Colonic mucosa (tissue), 4 donors: ENCODE measurements around the gene EEF2. TPM values are rescaled to one million over a fixed set of nuclear protein-coding genes. Genes with fewer than 3 reads are reported as not detected.
A peak's percentile ranks its signal among the peaks of the same experiment; 100 is the strongest.

Source experiments
- DNase-seq: peaks from one replicate; pipeline ENCODE4 v3.0.0-alpha.2; 2020
- H3K27ac ChIP-seq: fragments of 200-600 bp; one replicate; pipeline ENCODE4 v1.8.0; 2021
- H3K27me3 ChIP-seq: fragments of 200-600 bp; one replicate; pipeline ENCODE4 v1.8.0; 2021
- H3K36me3 ChIP-seq: fragments of 200-600 bp; one replicate; pipeline ENCODE4 v1.8.0; 2021
- H3K4me1 ChIP-seq: fragments of 200-600 bp; one replicate; pipeline ENCODE4 v1.8.0; 2021; ENCODE audit warnings: mild to moderate bottlenecking
- H3K4me3 ChIP-seq: fragments of 200-600 bp; one replicate; pipeline ENCODE4 v1.8.0; 2021
- H3K9ac ChIP-seq, 2 donors: one replicate each; pipeline ENCODE4 v1.7.0; 2013; ENCODE audit warnings: control low read depth in 2 of 2, low read depth in 2 of 2, low read length in 2 of 2
- H3K9me3 ChIP-seq: fragments of 200-600 bp; one replicate; pipeline ENCODE4 v1.8.0; 2021
- CTCF ChIP-seq: fragments of 200-600 bp; IDR thresholded peaks from one replicate; pipeline ENCODE4 v1.8.0; 2022; ENCODE audit warnings: antibody characterized with exemption, mild to moderate bottlenecking
- intact Hi-C: fragments of 100-400 bp; cut with DNase I; formaldehyde crosslinking; loops from one replicate; pipeline ENCODE4 v1.14.1; 2022
- total RNA-seq, 2 donors: library from RNA; stranded (reverse); fragmentation: NEBNext Ultra II Directional in 1 of 2; extraction: Animal tissue kit (Norgen Biotek cat#: 25700) in 1 of 2; gene quantifications; one replicate each; pipeline ENCODE4 v1.2.1, GENCODE V29; 2021
- donor health status: healthy.
- donor health status: DM: no; HTN: no; CAD: no.
- donor health status: DM: no; HTN: no; CAD: no.

Gene EEF2
- total RNA-seq, 2 donors from 2014 or later = 2,109 to 2,241 TPM

DNA sequence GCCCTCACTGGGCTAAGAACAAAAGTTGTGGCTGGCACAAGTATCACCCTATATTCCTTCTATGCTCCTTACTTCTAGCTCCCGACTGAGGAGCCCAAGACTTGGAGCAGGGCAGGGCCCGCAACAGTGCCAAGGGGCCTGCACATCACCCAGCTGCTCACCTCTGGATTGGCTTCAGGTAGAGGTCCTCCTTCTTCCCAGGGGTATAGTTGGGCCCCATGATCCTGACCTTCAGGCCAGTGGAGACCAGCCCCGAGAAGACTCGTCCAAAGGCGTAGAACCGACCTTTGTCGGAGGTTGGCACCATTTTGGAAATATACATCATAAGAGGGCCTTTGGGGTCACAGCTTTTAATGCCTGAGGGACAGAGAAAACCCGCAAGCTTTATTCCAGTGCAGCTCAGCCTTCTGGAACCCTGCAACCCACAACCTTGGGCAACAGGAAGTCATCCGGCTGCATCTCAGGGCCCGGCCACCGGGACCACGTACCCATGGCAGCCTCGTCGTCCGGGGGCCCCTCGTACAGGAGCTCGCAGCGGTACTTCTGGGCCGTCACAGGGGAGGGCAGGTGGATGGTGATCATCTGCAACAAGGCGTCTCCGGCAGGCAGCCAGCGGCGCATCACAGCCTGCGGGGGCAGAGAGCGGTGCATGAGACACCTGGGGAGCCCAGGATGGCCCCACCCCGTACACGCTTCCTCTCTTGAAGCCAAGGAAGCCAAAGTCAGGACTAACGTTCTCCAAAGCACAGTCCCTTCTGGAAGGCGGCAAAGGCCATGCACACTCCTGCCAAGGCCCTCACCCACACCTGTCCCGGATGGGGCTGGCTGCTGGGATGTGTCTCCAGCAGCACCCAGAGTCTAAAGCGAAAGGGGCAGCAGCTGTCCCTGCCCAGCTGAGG, 4.7 kb downstream of the EEF2 start:
- DNase-seq = no peak
- Histone ChIP-seq H3K36me3 (peaks cover 59% of the 10 kb centered on the region), H3K4me3 (no peak overlapping the region), H3K4me1 (peaks cover 9% of the 10 kb centered on the region), H3K27me3 (no peaks in the 10 kb centered on the region), H3K9me3 (no peaks in the 10 kb centered on the region), H3K27ac (no peak overlapping the region), H3K9ac (no peak overlapping the region)
- TF ChIP-seq CTCF = no peak
- intact Hi-C loops = loop anchor here (10.0 kb wide), 1 partner anchor 154 kb away; no protein-coding TSS in a partner anchor

DNA sequence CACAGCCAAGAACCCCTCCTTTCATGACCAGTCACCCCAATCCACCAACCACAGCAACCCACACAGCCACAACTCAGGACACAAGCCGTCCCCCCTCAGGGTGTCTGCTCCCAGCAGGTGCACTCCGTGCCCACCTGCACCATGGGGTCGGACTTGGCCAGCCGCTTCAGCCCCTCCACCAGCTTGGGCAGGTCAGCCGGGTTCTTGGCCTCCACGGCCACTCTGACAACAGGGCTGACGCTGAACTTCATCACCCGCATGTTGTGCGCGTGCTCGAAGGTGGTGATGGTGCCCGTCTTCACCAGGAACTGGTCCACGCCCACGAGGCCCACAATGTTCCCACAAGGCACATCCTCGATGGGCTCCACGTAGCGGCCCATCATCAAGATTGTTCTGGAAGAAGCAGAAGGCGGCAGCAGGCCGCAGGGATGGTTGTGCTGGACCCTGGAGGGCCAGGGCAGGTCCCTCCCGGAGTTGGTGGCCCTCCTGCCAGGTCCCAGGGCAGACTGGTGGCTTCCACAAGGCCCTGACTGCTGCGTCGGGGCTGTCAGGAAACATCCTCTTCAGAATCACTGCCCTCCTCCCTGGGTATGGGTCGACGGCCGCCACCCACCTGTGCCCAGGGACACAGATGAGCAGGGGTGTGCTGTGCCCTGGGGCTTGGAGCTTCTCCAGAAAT, 5.5 kb downstream of the EEF2 start:
- intact Hi-C loops = loop anchor here (10.0 kb wide), 1 partner anchor 155 kb away; no protein-coding TSS in a partner anchor
- Histone ChIP-seq H3K9ac (no peak overlapping the region), H3K4me3 (no peak overlapping the region), H3K27ac (no peak overlapping the region), H3K4me1 (peaks cover 8% of the 10 kb centered on the region), H3K27me3 (no peaks in the 10 kb centered on the region), H3K36me3 (peaks cover 59% of the 10 kb centered on the region), H3K9me3 (no peaks in the 10 kb centered on the region)
- no peak for DNase-seq
- TF ChIP-seq CTCF = no peak

DNA sequence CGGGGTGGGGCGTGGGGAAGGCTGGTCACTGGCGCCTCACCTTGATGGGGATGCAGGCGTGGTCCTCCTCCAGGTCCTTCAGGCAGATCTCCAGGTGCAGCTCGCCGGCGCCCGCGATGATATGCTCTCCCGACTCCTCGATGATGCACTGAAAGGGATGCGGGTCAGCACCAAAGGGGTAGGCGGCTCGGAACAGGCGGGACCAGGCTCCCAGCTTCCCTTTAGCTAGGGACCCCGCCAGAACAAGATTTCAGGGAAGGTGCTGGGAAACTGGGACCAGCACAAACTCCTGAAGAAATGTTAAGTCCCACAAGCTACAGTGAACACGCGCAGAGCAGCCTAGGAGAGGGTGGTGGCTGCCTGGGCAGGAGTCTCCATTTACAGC, 6.0 kb downstream of the EEF2 start:
- no peaks in the 10 kb centered on the region for H3K27me3 ChIP-seq
- no peaks in the 10 kb centered on the region for H3K9me3 ChIP-seq
- H3K4me1 ChIP-seq = peaks cover 8% of the 10 kb centered on the region
- no peak overlapping the region for H3K27ac ChIP-seq
- DNase-seq = no peak
- TF ChIP-seq CTCF = no peak
- peaks cover 59% of the 10 kb centered on the region for H3K36me3 ChIP-seq
- no peak overlapping the region for H3K9ac ChIP-seq
- intact Hi-C loops = no loop called here
- no peak overlapping the region for H3K4me3 ChIP-seq

- no peak overlapping the region for H3K9ac ChIP-seq
- TF ChIP-seq CTCF = no peak
- no peak overlapping the region for H3K4me3 ChIP-seq
- no peaks in the 10 kb centered on the region for H3K4me1 ChIP-seq
- no peaks in the 10 kb centered on the region for H3K27me3 ChIP-seq
- no peaks in the 10 kb centered on the region for H3K9me3 ChIP-seq
- H3K27ac ChIP-seq = no peak overlapping the region
- intact Hi-C loops = no loop called here
- DNase-seq = no peak
- H3K36me3 ChIP-seq = peaks cover 59% of the 10 kb centered on the region
Measured at GRCh38 chr19:3978145-3978544, 7.1 kb downstream of the EEF2 start.

- intact Hi-C loops = no loop called here
- Histone ChIP-seq H3K36me3 (peaks cover 55% of the 10 kb centered on the region), H3K27ac (no peak overlapping the region), H3K9me3 (no peaks in the 10 kb centered on the region), H3K4me3 (no peak overlapping the region), H3K9ac (peak overlapping the region in 1 of 2 donors; percentile 35), H3K27me3 (no peaks in the 10 kb centered on the region), H3K4me1 (no peaks in the 10 kb centered on the region)
- DNase-seq = no peak
- TF ChIP-seq CTCF = no peak
Measured at GRCh38 chr19:3977242-3978143, 7.8 kb downstream of the EEF2 start.
